GM23338 (cell line): Measurements from ENCODE around the gene CFAP92. TPM values are rescaled to one million over a fixed set of nuclear protein-coding genes. Genes with fewer than 3 reads are reported as not detected.

ENCODE experiments used
- ATAC-seq: fragments of 200-7000 bp; cut with Tn5 transposase; 3 replicates; pipeline ENCODE4 v1.9.1; 2020
- DNase-seq: peaks from one replicate; pipeline ENCODE4 v3.0.0-alpha.2; 2015; ENCODE audit warnings: low spot score
- H2AFZ ChIP-seq: fragments of 200-600 bp; sonication (generic); 2 replicates; pipeline ENCODE4 v1.8.0; 2016; ENCODE audit warnings: antibody characterized with exemption, mild to moderate bottlenecking, moderate library complexity
- H3F3A ChIP-seq: fragments of 200-600 bp; sonication (generic); replicated peaks from 2 replicates; pipeline ENCODE4 v1.8.0; 2017; ENCODE audit warnings: antibody characterized with exemption, mixed run types, low read depth
- H3K27ac ChIP-seq: fragments of 200-600 bp; sonication (generic); 2 replicates; pipeline ENCODE4 v1.6.1; 2016; ENCODE audit warnings: low read depth
- H3K27me3 ChIP-seq: fragments of 200-600 bp; sonication (generic); 2 replicates; pipeline ENCODE4 v1.8.0; 2016; ENCODE audit warnings: mild to moderate bottlenecking, mixed run types, moderate library complexity; ENCODE audit not compliant: insufficient read depth
- H3K36me3 ChIP-seq: fragments of 200-600 bp; sonication (generic); 2 replicates; pipeline ENCODE4 v1.8.0; 2016; ENCODE audit warnings: mild to moderate bottlenecking; ENCODE audit not compliant: insufficient read depth
- H3K4me1 ChIP-seq: fragments of 200-600 bp; sonication (generic); 2 replicates; pipeline ENCODE4 v1.8.0; 2016; ENCODE audit warnings: mild to moderate bottlenecking, moderate library complexity; ENCODE audit not compliant: insufficient read depth
- H3K4me2 ChIP-seq: fragments of 200-600 bp; sonication (generic); 2 replicates; pipeline ENCODE4 v1.7.1; 2017; ENCODE audit warnings: mixed run types
- H3K4me3 ChIP-seq: fragments of 200-600 bp; sonication (generic); 2 replicates; pipeline ENCODE4 v1.6.1; 2016; ENCODE audit warnings: mixed run types
- H3K79me2 ChIP-seq: fragments of 200-600 bp; sonication (generic); replicated peaks from 2 replicates; pipeline ENCODE4 v1.8.0; 2017; ENCODE audit warnings: mild to moderate bottlenecking; ENCODE audit not compliant: insufficient read depth
- H3K9me2 ChIP-seq: fragments of 200-600 bp; sonication (generic); 2 replicates; pipeline ENCODE4 v1.8.0; 2017; ENCODE audit not compliant: insufficient read depth
- H4K20me1 ChIP-seq: fragments of 200-600 bp; sonication (generic); replicated peaks from 2 replicates; pipeline ENCODE4 v1.8.0; 2017; ENCODE audit warnings: mild to moderate bottlenecking; ENCODE audit not compliant: insufficient read depth
- H3K27ac Mint-ChIP-seq: 2 replicates; pipeline ENCODE4 v1.8.0; 2020; ENCODE audit warnings: inconsistent platforms, mild to moderate bottlenecking, moderate library complexity, mixed read lengths
- H3K27me3 Mint-ChIP-seq: 3 replicates; pipeline ENCODE4 v1.8.0; 2022; ENCODE audit warnings: low read depth, mild to moderate bottlenecking, moderate library complexity, mixed read lengths, inconsistent platforms; ENCODE audit not compliant: insufficient read depth, poor library complexity
- H3K36me3 Mint-ChIP-seq: 3 replicates; pipeline ENCODE4 v1.8.0; 2021; ENCODE audit warnings: low read depth, mild to moderate bottlenecking, inconsistent platforms, moderate library complexity, mixed read lengths
- H3K4me1 Mint-ChIP-seq: 3 replicates; pipeline ENCODE4 v1.8.0; 2020; ENCODE audit warnings: mild to moderate bottlenecking, inconsistent platforms, mixed read lengths
- H3K4me3 Mint-ChIP-seq: 3 replicates; pipeline ENCODE4 v1.8.0; 2021; ENCODE audit warnings: moderate library complexity, mild to moderate bottlenecking, inconsistent platforms, mixed read lengths
- H3K9me3 Mint-ChIP-seq: 3 replicates; pipeline ENCODE4 v1.8.0; 2020; ENCODE audit warnings: moderate library complexity, mild to moderate bottlenecking, inconsistent platforms, mixed read lengths
- CREB1 ChIP-seq: fragments of 250-450 bp; sonication (Bioruptor Pico); IDR thresholded peaks from 2 replicates; pipeline ENCODE4 v1.5.0; 2020; ENCODE audit warnings: low read depth, mild to moderate bottlenecking, moderate library complexity
- ETS1 ChIP-seq: IDR thresholded peaks from 2 replicates; pipeline ENCODE4 v1.6.1; 2016; ENCODE audit warnings: antibody characterized with exemption
- EZH2 ChIP-seq: fragments of 200-600 bp; sonication (generic); IDR thresholded peaks from one replicate; pipeline ENCODE4 v1.8.0; 2017; ENCODE audit warnings: antibody characterized with exemption, mild to moderate bottlenecking, low read depth; ENCODE audit not compliant: unreplicated experiment
- EZH2phosphoT487 ChIP-seq: fragments of 200-600 bp; sonication (generic); IDR thresholded peaks from one replicate; pipeline ENCODE4 v1.8.1; 2018; ENCODE audit warnings: antibody characterized with exemption; ENCODE audit not compliant: unreplicated experiment
- JUNB ChIP-seq: IDR thresholded peaks from one replicate; pipeline ENCODE4 v1.6.1; 2016; ENCODE audit warnings: antibody characterized with exemption; ENCODE audit not compliant: unreplicated experiment
- NANOG ChIP-seq: IDR thresholded peaks from 2 replicates; pipeline ENCODE4 v1.6.1; 2016; ENCODE audit warnings: antibody characterized with exemption, borderline replicate concordance
- POLR2AphosphoS5 ChIP-seq: IDR thresholded peaks from 2 replicates; pipeline ENCODE4 v1.6.1; 2016; ENCODE audit warnings: antibody characterized with exemption, low read depth
- STAT1 ChIP-seq: IDR thresholded peaks from one replicate; pipeline ENCODE4 v1.6.1; 2016; ENCODE audit warnings: antibody characterized with exemption; ENCODE audit not compliant: unreplicated experiment
- ZNF114 ChIP-seq: fragments of 250-450 bp; sonication (Bioruptor Pico); IDR thresholded peaks from 2 replicates; pipeline ENCODE4 v1.5.0; 2020; ENCODE audit warnings: mild to moderate bottlenecking, moderate library complexity
- ZNF331 ChIP-seq: fragments of 250-450 bp; sonication (Bioruptor Pico); IDR thresholded peaks from 2 replicates; pipeline ENCODE4 v1.5.0; 2020; ENCODE audit warnings: low read depth, mild to moderate bottlenecking, moderate library complexity
- polyA plus RNA-seq: library from polyadenylated mRNA; unstranded; fragments of >200 nt; fragmentation: Nextera tagmentation; extraction: Ambion mirVana; gene quantifications from 2 replicates; pipeline ENCODE4 v1.2.1, GENCODE V29; 2016
- total RNA-seq: library from RNA; depleted of rRNA; stranded (reverse); fragments of >200 nt; shearing (Covaris generic); gene quantifications from 2 replicates; pipeline ENCODE4 v1.2.3, GENCODE V29; 2014
- TF ChIP-seq, protein P1 (sequence below): IDR thresholded peaks from one replicate; pipeline ENCODE4 v1.6.1; 2018; ENCODE audit warnings: antibody characterized with exemption; ENCODE audit not compliant: unreplicated experiment
- TF ChIP-seq, protein P2 (sequence below), 2 experiments: fragments of 200-600 bp in 1 of 2; sonication (generic) in 1 of 2; conservative IDR thresholded peaks; 2 replicates each; pipeline versions ENCODE4 v1.5.1 to v1.6.1; 2016 to 2017; ENCODE audit warnings: antibody characterized with exemption in 2 of 2, low read depth in 2 of 2, mild to moderate bottlenecking in 2 of 2, moderate library complexity in 1 of 2
- TF ChIP-seq, protein P3 (sequence below): fragments of 250-450 bp; sonication (Bioruptor Pico); IDR thresholded peaks from 2 replicates; pipeline ENCODE4 v1.5.0; 2020; ENCODE audit warnings: mild to moderate bottlenecking, moderate library complexity

CFAP92 gene
- total and polyA plus RNA-seq, 2 experiments from 2014 or later, result 1.6 to 2.3 TPM

- Mint-ChIP-seq H3K9me3 (peaks cover 9% of the 10 kb centered on the region), H3K4me1 (no peaks in the 10 kb centered on the region), H3K27ac (no peak overlapping the region), H3K36me3 (no peaks in the 10 kb centered on the region), H3K27me3 (peaks cover 4% of the 10 kb centered on the region), H3K4me3 (no peak overlapping the region)
- H4K20me1 ChIP-seq, result no peaks in the 10 kb centered on the region
- no peaks in the 10 kb centered on the region for H3K36me3 ChIP-seq
- no peak overlapping the region for H3K27ac ChIP-seq
- no peak overlapping the region for H3K4me3 ChIP-seq
- DNase-seq (no peak), ATAC-seq (no peak)
- no peak overlapping the region for H3K4me2 ChIP-seq
- no peak overlapping the region for H2AFZ ChIP-seq
- no peaks in the 10 kb centered on the region for H3K9me2 ChIP-seq
- H3F3A ChIP-seq, result no peaks in the 10 kb centered on the region
- H3K27me3 ChIP-seq, result no peaks in the 10 kb centered on the region
- no peaks in the 10 kb centered on the region for H3K79me2 ChIP-seq
- TF ChIP-seq NANOG, result no peak
- TF ChIP-seq ETS1, result no peak
- TF ChIP-seq, protein P1, sequence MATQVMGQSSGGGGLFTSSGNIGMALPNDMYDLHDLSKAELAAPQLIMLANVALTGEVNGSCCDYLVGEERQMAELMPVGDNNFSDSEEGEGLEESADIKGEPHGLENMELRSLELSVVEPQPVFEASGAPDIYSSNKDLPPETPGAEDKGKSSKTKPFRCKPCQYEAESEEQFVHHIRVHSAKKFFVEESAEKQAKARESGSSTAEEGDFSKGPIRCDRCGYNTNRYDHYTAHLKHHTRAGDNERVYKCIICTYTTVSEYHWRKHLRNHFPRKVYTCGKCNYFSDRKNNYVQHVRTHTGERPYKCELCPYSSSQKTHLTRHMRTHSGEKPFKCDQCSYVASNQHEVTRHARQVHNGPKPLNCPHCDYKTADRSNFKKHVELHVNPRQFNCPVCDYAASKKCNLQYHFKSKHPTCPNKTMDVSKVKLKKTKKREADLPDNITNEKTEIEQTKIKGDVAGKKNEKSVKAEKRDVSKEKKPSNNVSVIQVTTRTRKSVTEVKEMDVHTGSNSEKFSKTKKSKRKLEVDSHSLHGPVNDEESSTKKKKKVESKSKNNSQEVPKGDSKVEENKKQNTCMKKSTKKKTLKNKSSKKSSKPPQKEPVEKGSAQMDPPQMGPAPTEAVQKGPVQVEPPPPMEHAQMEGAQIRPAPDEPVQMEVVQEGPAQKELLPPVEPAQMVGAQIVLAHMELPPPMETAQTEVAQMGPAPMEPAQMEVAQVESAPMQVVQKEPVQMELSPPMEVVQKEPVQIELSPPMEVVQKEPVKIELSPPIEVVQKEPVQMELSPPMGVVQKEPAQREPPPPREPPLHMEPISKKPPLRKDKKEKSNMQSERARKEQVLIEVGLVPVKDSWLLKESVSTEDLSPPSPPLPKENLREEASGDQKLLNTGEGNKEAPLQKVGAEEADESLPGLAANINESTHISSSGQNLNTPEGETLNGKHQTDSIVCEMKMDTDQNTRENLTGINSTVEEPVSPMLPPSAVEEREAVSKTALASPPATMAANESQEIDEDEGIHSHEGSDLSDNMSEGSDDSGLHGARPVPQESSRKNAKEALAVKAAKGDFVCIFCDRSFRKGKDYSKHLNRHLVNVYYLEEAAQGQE, result no peak
- TF ChIP-seq CREB1 (CRISPR knock-in tag), result no peak
- no peak for TF ChIP-seq STAT1
- TF ChIP-seq EZH2phosphoT487, result no peak
- no peak for TF ChIP-seq EZH2
- TF ChIP-seq, protein P2, sequence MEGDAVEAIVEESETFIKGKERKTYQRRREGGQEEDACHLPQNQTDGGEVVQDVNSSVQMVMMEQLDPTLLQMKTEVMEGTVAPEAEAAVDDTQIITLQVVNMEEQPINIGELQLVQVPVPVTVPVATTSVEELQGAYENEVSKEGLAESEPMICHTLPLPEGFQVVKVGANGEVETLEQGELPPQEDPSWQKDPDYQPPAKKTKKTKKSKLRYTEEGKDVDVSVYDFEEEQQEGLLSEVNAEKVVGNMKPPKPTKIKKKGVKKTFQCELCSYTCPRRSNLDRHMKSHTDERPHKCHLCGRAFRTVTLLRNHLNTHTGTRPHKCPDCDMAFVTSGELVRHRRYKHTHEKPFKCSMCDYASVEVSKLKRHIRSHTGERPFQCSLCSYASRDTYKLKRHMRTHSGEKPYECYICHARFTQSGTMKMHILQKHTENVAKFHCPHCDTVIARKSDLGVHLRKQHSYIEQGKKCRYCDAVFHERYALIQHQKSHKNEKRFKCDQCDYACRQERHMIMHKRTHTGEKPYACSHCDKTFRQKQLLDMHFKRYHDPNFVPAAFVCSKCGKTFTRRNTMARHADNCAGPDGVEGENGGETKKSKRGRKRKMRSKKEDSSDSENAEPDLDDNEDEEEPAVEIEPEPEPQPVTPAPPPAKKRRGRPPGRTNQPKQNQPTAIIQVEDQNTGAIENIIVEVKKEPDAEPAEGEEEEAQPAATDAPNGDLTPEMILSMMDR (conservative IDR thresholded peaks at IDR 0.05; ENCODE audit: low read depth in 2 of 2), result no peak
- TF ChIP-seq POLR2AphosphoS5, result no peak
- TF ChIP-seq ZNF114, result no peak
- no peak for TF ChIP-seq JUNB
- no peak for TF ChIP-seq ZNF331 (CRISPR knock-in tag)
- TF ChIP-seq, protein P3, sequence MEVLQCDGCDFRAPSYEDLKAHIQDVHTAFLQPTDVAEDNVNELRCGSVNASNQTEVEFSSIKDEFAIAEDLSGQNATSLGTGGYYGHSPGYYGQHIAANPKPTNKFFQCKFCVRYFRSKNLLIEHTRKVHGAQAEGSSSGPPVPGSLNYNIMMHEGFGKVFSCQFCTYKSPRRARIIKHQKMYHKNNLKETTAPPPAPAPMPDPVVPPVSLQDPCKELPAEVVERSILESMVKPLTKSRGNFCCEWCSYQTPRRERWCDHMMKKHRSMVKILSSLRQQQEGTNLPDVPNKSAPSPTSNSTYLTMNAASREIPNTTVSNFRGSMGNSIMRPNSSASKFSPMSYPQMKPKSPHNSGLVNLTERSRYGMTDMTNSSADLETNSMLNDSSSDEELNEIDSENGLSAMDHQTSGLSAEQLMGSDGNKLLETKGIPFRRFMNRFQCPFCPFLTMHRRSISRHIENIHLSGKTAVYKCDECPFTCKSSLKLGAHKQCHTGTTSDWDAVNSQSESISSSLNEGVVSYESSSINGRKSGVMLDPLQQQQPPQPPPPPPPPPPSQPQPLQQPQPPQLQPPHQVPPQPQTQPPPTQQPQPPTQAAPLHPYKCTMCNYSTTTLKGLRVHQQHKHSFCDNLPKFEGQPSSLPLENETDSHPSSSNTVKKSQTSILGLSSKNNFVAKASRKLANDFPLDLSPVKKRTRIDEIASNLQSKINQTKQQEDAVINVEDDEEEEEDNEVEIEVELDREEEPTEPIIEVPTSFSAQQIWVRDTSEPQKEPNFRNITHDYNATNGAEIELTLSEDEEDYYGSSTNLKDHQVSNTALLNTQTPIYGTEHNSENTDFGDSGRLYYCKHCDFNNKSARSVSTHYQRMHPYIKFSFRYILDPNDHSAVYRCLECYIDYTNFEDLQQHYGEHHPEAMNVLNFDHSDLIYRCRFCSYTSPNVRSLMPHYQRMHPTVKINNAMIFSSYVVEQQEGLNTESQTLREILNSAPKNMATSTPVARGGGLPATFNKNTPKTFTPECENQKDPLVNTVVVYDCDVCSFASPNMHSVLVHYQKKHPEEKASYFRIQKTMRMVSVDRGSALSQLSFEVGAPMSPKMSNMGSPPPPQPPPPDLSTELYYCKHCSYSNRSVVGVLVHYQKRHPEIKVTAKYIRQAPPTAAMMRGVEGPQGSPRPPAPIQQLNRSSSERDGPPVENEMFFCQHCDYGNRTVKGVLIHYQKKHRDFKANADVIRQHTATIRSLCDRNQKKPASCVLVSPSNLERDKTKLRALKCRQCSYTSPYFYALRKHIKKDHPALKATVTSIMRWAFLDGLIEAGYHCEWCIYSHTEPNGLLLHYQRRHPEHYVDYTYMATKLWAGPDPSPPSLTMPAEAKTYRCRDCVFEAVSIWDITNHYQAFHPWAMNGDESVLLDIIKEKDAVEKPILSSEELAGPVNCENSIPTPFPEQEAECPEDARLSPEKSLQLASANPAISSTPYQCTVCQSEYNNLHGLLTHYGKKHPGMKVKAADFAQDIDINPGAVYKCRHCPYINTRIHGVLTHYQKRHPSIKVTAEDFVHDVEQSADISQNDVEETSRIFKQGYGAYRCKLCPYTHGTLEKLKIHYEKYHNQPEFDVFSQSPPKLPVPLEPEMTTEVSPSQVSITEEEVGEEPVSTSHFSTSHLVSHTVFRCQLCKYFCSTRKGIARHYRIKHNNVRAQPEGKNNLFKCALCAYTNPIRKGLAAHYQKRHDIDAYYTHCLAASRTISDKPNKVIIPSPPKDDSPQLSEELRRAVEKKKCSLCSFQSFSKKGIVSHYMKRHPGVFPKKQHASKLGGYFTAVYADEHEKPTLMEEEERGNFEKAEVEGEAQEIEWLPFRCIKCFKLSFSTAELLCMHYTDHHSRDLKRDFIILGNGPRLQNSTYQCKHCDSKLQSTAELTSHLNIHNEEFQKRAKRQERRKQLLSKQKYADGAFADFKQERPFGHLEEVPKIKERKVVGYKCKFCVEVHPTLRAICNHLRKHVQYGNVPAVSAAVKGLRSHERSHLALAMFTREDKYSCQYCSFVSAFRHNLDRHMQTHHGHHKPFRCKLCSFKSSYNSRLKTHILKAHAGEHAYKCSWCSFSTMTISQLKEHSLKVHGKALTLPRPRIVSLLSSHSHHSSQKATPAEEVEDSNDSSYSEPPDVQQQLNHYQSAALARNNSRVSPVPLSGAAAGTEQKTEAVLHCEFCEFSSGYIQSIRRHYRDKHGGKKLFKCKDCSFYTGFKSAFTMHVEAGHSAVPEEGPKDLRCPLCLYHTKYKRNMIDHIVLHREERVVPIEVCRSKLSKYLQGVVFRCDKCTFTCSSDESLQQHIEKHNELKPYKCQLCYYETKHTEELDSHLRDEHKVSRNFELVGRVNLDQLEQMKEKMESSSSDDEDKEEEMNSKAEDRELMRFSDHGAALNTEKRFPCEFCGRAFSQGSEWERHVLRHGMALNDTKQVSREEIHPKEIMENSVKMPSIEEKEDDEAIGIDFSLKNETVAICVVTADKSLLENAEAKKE (CRISPR knock-in tag), result no peak
- H3K4me1 ChIP-seq, result no peaks in the 10 kb centered on the region
These were observed 60.0 kb downstream of the CFAP92 start for GRCh38 chr3:128933922-128934253.
